Uterus (tissue), 2 donors: Measurements from ENCODE around the gene ITGB1.

Experiments used
- POLR2A ChIP-seq, 2 donors: fragments of 450-650 bp; IDR thresholded peaks; one replicate each; pipeline ENCODE4 v1.6.1; 2016; ENCODE audit warnings: antibody characterized with exemption in 2 of 2, mild to moderate bottlenecking in 1 of 2, moderate library complexity in 1 of 2
- TF ChIP-seq, protein P1 (sequence below), 4 experiments: fragments of 200-600 bp in 2 of 4; fragments of 450-650 bp in 2 of 4; sonication (generic) in 2 of 4; IDR thresholded peaks; one replicate each; pipeline ENCODE4 v1.5.1; 2016 to 2019; ENCODE audit warnings: antibody characterized with exemption in 4 of 4, mild to moderate bottlenecking in 2 of 4, moderate library complexity in 1 of 4

GRCh38 chr10:32887481-32887880 lies 70.5 kb downstream of the ITGB1 start:
- TF ChIP-seq, protein P1, sequence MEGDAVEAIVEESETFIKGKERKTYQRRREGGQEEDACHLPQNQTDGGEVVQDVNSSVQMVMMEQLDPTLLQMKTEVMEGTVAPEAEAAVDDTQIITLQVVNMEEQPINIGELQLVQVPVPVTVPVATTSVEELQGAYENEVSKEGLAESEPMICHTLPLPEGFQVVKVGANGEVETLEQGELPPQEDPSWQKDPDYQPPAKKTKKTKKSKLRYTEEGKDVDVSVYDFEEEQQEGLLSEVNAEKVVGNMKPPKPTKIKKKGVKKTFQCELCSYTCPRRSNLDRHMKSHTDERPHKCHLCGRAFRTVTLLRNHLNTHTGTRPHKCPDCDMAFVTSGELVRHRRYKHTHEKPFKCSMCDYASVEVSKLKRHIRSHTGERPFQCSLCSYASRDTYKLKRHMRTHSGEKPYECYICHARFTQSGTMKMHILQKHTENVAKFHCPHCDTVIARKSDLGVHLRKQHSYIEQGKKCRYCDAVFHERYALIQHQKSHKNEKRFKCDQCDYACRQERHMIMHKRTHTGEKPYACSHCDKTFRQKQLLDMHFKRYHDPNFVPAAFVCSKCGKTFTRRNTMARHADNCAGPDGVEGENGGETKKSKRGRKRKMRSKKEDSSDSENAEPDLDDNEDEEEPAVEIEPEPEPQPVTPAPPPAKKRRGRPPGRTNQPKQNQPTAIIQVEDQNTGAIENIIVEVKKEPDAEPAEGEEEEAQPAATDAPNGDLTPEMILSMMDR (IDR thresholded peaks at IDR 0.05): no peak
- TF ChIP-seq POLR2A (IDR thresholded peaks at IDR 0.05): no peak
